A549 (cell line): Measurements from ENCODE around the gene CCL8. TPM values are rescaled to one million over a fixed set of nuclear protein-coding genes. Genes with fewer than 3 reads are reported as not detected.

ENCODE experiments used
- ATAC-seq, 2 experiments: fragments of 200-7000 bp in 1 of 2; fragments of >200 bp in 1 of 2; cut with Nextera tagmentation in 1 of 2; cut with Tn5 transposase in 1 of 2; 3 replicates each; pipeline versions ENCODE4 v1.8.0 to v1.9.1; 2018 to 2020; ENCODE audit warnings: mild to moderate bottlenecking in 1 of 2, moderate library complexity in 1 of 2
- CTCF ChIA-PET: fragments of 300-600 bp; sonication (Branson Sonifier 250); formaldehyde crosslinking; extraction: SDS; loops from one replicate; lab custom pipeline; 2021; ENCODE audit warnings: antibody characterized with exemption, inconsistent platforms; lab: Yijun Ruan, JAX
- POLR2A ChIA-PET: fragments of 350-600 bp; formaldehyde crosslinking; extraction: SDS; loops from one replicate; lab custom pipeline; 2021; ENCODE audit warnings: antibody characterized with exemption, inconsistent platforms; lab: Yijun Ruan, JAX
- DNase-seq, 2 experiments: peaks; one replicate each; pipeline versions ENCODE4 v3.0.0 to v3.0.0-alpha.2; 2011 to 2016; ENCODE audit warnings: low read depth in 1 of 2, low spot score in 1 of 2
- FAIRE-seq: peaks from 2 replicates; lab custom pipeline; 2011; peaks lifted over from hg19 to GRCh38; lab: Jason Lieb, UNC
- H3K27ac ChIP-seq, 2 experiments: fragments of >200 bp; sonication (Bioruptor Twin); formaldehyde crosslinking; 3 replicates each; pipeline ENCODE4 v1.5.1; 2016 to 2017
- H3K4me1 ChIP-seq: fragments of >200 bp; sonication (Bioruptor Twin); formaldehyde crosslinking; 3 replicates; pipeline ENCODE4 v1.6.1; 2016
- H3K4me2 ChIP-seq: fragments of >200 bp; sonication (Bioruptor Twin); formaldehyde crosslinking; 3 replicates; pipeline ENCODE4 v1.6.1; 2016
- H3K4me3 ChIP-seq: fragments of >200 bp; sonication (Bioruptor Twin); formaldehyde crosslinking; 3 replicates; pipeline ENCODE4 v1.5.1; 2016
- H3K9me3 ChIP-seq: fragments of >200 bp; sonication (Bioruptor Twin); formaldehyde crosslinking; 3 replicates; pipeline ENCODE4 v1.6.1; 2016
- ATOH8 ChIP-seq: fragments of 250-450 bp; sonication (Bioruptor Pico); IDR thresholded peaks from 2 replicates; pipeline ENCODE4 v1.5.0; 2020; ENCODE audit warnings: low read depth, mild to moderate bottlenecking, moderate library complexity
- CBX8 ChIP-seq: fragments of 200-600 bp; sonication (generic); IDR thresholded peaks from 2 replicates; pipeline ENCODE4 v1.6.1; 2016
- CHD2 ChIP-seq: fragments of 150-350 bp; IDR thresholded peaks from 2 replicates; pipeline ENCODE4 v1.6.1; 2014; ENCODE audit warnings: low read length; ENCODE audit not compliant: partially characterized antibody
- CHD4 ChIP-seq: fragments of 200-600 bp; sonication (generic); IDR thresholded peaks from 2 replicates; pipeline ENCODE4 v1.6.1; 2016; ENCODE audit warnings: antibody characterized with exemption, mild to moderate bottlenecking, borderline replicate concordance
- E2F6 ChIP-seq: IDR thresholded peaks from 2 replicates; pipeline ENCODE4 v1.6.1; 2012; ENCODE audit warnings: low read depth, borderline replicate concordance
- EHMT2 ChIP-seq: fragments of 200-600 bp; sonication (generic); IDR thresholded peaks from 2 replicates; pipeline ENCODE4 v1.6.1; 2016; ENCODE audit warnings: antibody characterized with exemption, low read depth, mild to moderate bottlenecking, moderate library complexity
- EP300 ChIP-seq, 2 experiments: fragments of >200 bp; sonication (Bioruptor Twin); formaldehyde crosslinking; IDR thresholded peaks; 2 replicates in 1 of 2; 3 replicates in 1 of 2; pipeline ENCODE4 v1.6.1; 2016 to 2017
- FOSL2 ChIP-seq, 2 experiments: fragments of 450-650 bp in 1 of 2; fragments of >200 bp in 1 of 2; sonication (Bioruptor Twin) in 1 of 2; formaldehyde crosslinking; IDR thresholded peaks; 2 replicates each; pipeline versions ENCODE4 v1.5.0 to v1.6.1; 2016 to 2020; ENCODE audit warnings: mild to moderate bottlenecking in 1 of 2, moderate library complexity in 1 of 2
- HDAC2 ChIP-seq: fragments of 200-600 bp; sonication (generic); IDR thresholded peaks from 2 replicates; pipeline ENCODE4 v1.6.1; 2016
- HEYL ChIP-seq: fragments of 250-450 bp; sonication (Bioruptor Pico); IDR thresholded peaks from 2 replicates; pipeline ENCODE4 v1.8.0; 2021; ENCODE audit warnings: mild to moderate bottlenecking, moderate library complexity
- HOXB13 ChIP-seq: fragments of 250-450 bp; sonication (Bioruptor Pico); IDR thresholded peaks from 2 replicates; pipeline ENCODE4 v1.5.0; 2020; ENCODE audit warnings: low read depth, mild to moderate bottlenecking, moderate library complexity
- JUN ChIP-seq, 2 experiments: fragments of >200 bp; sonication (Bioruptor Twin); formaldehyde crosslinking; IDR thresholded peaks; 2 replicates in 1 of 2; 3 replicates in 1 of 2; pipeline ENCODE4 v1.6.1; 2016 to 2017
- JUNB ChIP-seq: fragments of >200 bp; sonication (Bioruptor Twin); formaldehyde crosslinking; IDR thresholded peaks from 2 replicates; pipeline ENCODE4 v1.6.1; 2016
- KDM1A ChIP-seq: fragments of 200-600 bp; sonication (generic); IDR thresholded peaks from 2 replicates; pipeline ENCODE4 v1.6.1; 2016; ENCODE audit warnings: low read depth, mild to moderate bottlenecking
- MAFK ChIP-seq: fragments of 450-650 bp; IDR thresholded peaks from 2 replicates; pipeline ENCODE4 v1.6.1; 2014; ENCODE audit not compliant: partially characterized antibody
- MAX ChIP-seq: IDR thresholded peaks from 2 replicates; pipeline ENCODE4 v1.6.1; 2012
- MAZ ChIP-seq: fragments of 150-350 bp; IDR thresholded peaks from 2 replicates; pipeline ENCODE4 v1.6.1; 2014; ENCODE audit warnings: antibody characterized with exemption, low read depth, low read length, borderline replicate concordance
- NPAS2 ChIP-seq: fragments of 250-450 bp; sonication (Bioruptor Pico); IDR thresholded peaks from 2 replicates; pipeline ENCODE4 v1.8.0; 2022; ENCODE audit warnings: mild to moderate bottlenecking, moderate library complexity, borderline replicate concordance
- NR3C1 ChIP-seq: fragments of >200 bp; sonication (Bioruptor Twin); formaldehyde crosslinking; IDR thresholded peaks from 3 replicates; pipeline ENCODE4 v1.6.1; 2017
- PBX3 ChIP-seq: IDR thresholded peaks from 2 replicates; pipeline ENCODE4 v1.6.1; 2012
- PHF8 ChIP-seq: fragments of 200-600 bp; sonication (generic); IDR thresholded peaks from 2 replicates; pipeline ENCODE4 v1.6.1; 2016; ENCODE audit warnings: low read depth, mild to moderate bottlenecking, antibody characterized with exemption, moderate library complexity, borderline replicate concordance
- RAD21 ChIP-seq, 2 experiments: fragments of >200 bp in 1 of 2; sonication (Bioruptor Twin) in 1 of 2; formaldehyde crosslinking in 1 of 2; IDR thresholded peaks in 1 of 2; conservative IDR thresholded peaks in 1 of 2; 2 replicates in 1 of 2; 3 replicates in 1 of 2; pipeline ENCODE4 v1.6.1; 2012 to 2018; ENCODE audit warnings: inconsistent platforms in 1 of 2
- REST ChIP-seq: fragments of 200-600 bp; sonication (generic); IDR thresholded peaks from 2 replicates; pipeline ENCODE4 v1.6.1; 2016; ENCODE audit warnings: antibody characterized with exemption, mild to moderate bottlenecking, moderate library complexity
- RFX5 ChIP-seq: fragments of 450-650 bp; IDR thresholded peaks from 2 replicates; pipeline ENCODE4 v1.7.1; 2014; ENCODE audit warnings: antibody characterized with exemption, mild to moderate bottlenecking, moderate library complexity
- TFCP2L1 ChIP-seq: fragments of 250-450 bp; sonication (Bioruptor Pico); IDR thresholded peaks from 2 replicates; pipeline ENCODE4 v1.5.0; 2021; ENCODE audit warnings: mild to moderate bottlenecking
- USF2 ChIP-seq: fragments of 450-650 bp; IDR thresholded peaks from 2 replicates; pipeline ENCODE4 v1.6.1; 2014; ENCODE audit warnings: antibody characterized with exemption
- WGBS: methylation state at CpG from one replicate; pipeline ENCODE4 v1.1.6; 2017; ENCODE audit errors: missing lambda C conversion rate; 5-methylcytosine and 5-hydroxymethylcytosine counted together
- polyA plus RNA-seq, 4 experiments: library from polyadenylated mRNA; depleted of rRNA in 3 of 4; stranded (reverse); fragments of >200 nt; fragmentation: RNase III in 1 of 4; extraction: RNeasy Plus Mini Kit Qiagen cat#74134 plus additional on column Dnase treatment in 1 of 4; gene quantifications; 2 replicates in 3 of 4; 3 replicates in 1 of 4; pipeline ENCODE4 v1.2.3, GENCODE V29; 2011 to 2017

The CCL8 gene
- polyA plus RNA-seq, 2 of the 4 experiments (the other 2 are of a cell fraction), result not detected

- Histone ChIP-seq H3K4me1 (no peaks in the 10 kb centered on the region), H3K9me3 (peaks cover 8% of the 10 kb centered on the region; the same call in 2 of the 3 replicates), H3K27ac (no peak overlapping the region), H3K4me2 (no peak overlapping the region), H3K4me3 (no peak overlapping the region)
- WGBS, result 61% methylated on average over 1 of the region's 1 CpG
- no peak for TF ChIP-seq EP300 (IDR thresholded peaks at IDR 0.05)
- TF ChIP-seq HOXB13 (CRISPR knock-in tag), result no peak
- DNase-seq, result no peak
- FAIRE-seq, result no peak
- POLR2A ChIA-PET, result no interaction called here
- no peak for ATAC-seq
- CTCF ChIA-PET, result interaction anchor here (6.3 kb wide), 1 partner anchor 10 kb away, joined by 66 read pairs; the partner anchor contains the start of gene CCL1
These were observed 31.9 kb downstream of the CCL8 start for GRCh38 chr17:34351096-34351495.

GRCh38 chr17:34352191-34352590, 33.0 kb downstream of the CCL8 start:
- Histone ChIP-seq H3K4me2 (no peak overlapping the region), H3K4me3 (no peak overlapping the region), H3K4me1 (no peaks in the 10 kb centered on the region), H3K9me3 (peaks cover 8% of the 10 kb centered on the region; the same call in 2 of the 3 replicates), H3K27ac (no peak overlapping the region)
- ATAC-seq (no peak), DNase-seq (no peak), FAIRE-seq (no peak)
- CTCF ChIA-PET, result interaction anchor here (0.9 to 18.3 kb wide), 3 partner anchors 8 to 149 kb away, joined by 4 to 571 read pairs (median 66); partner anchors contain the start of gene CCL1
- POLR2A ChIA-PET, result no interaction called here
- TF ChIP-seq CBX8, result no peak
- TF ChIP-seq JUN (IDR thresholded peaks at IDR 0.05), result no peak
- TF ChIP-seq USF2, result no peak
- no peak for TF ChIP-seq CHD4
- no peak for TF ChIP-seq KDM1A
- TF ChIP-seq MAX, result no peak
- TF ChIP-seq EHMT2, result no peak
- TF ChIP-seq ATOH8 (CRISPR knock-in tag), result no peak
- no peak for TF ChIP-seq HDAC2
- TF ChIP-seq MAFK, result no peak
- no peak for TF ChIP-seq CHD2
- TF ChIP-seq MAZ, result no peak
- TF ChIP-seq FOSL2 (IDR thresholded peaks at IDR 0.05), result no peak
- TF ChIP-seq FOSL2 (CRISPR knock-in tag; IDR thresholded peaks at IDR 0.05), result no peak
- no peak for TF ChIP-seq PBX3
- TF ChIP-seq PHF8, result no peak
- TF ChIP-seq E2F6, result no peak
- TF ChIP-seq RAD21 (conservative IDR thresholded peaks at IDR 0.05 in 1 of 2, IDR thresholded peaks at IDR 0.05 in 1 of 2), result no peak

GRCh38 chr17:34354637-34355036, 35.4 kb downstream of the CCL8 start:
- no peak for DNase-seq
- ChIA-PET POLR2A (no interaction called here), CTCF (interaction anchor here (1.0 to 18.3 kb wide), 7 partner anchors 10 to 188 kb away, joined by 3 to 571 read pairs (median 3); no protein-coding TSS in a partner anchor)
- H3K4me1 ChIP-seq, result no peaks in the 10 kb centered on the region
- H3K4me2 ChIP-seq, result no peak overlapping the region
- ATAC-seq, result no peak
- peaks cover 8% of the 10 kb centered on the region; the same call in 2 of the 3 replicates for H3K9me3 ChIP-seq
- FAIRE-seq, result no peak
- no peak overlapping the region for H3K4me3 ChIP-seq
- no peak overlapping the region for H3K27ac ChIP-seq
- no peak for TF ChIP-seq EHMT2
- no peak for TF ChIP-seq CBX8
- no peak for TF ChIP-seq JUNB
- TF ChIP-seq NR3C1, result no peak
- no peak for TF ChIP-seq RFX5
- no peak for TF ChIP-seq NPAS2 (CRISPR knock-in tag)
- no peak for TF ChIP-seq HEYL
- TF ChIP-seq TFCP2L1 (CRISPR knock-in tag), result no peak
- no peak for TF ChIP-seq REST
